ENCODE data around the gene TMEM272.

- TF ChIP-seq EZH2 (IDR thresholded peaks at IDR 0.05; ENCODE audit: borderline replicate concordance, low read depth, low read length, severe bottlenecking) = no peak
- TF ChIP-seq, protein P1, sequence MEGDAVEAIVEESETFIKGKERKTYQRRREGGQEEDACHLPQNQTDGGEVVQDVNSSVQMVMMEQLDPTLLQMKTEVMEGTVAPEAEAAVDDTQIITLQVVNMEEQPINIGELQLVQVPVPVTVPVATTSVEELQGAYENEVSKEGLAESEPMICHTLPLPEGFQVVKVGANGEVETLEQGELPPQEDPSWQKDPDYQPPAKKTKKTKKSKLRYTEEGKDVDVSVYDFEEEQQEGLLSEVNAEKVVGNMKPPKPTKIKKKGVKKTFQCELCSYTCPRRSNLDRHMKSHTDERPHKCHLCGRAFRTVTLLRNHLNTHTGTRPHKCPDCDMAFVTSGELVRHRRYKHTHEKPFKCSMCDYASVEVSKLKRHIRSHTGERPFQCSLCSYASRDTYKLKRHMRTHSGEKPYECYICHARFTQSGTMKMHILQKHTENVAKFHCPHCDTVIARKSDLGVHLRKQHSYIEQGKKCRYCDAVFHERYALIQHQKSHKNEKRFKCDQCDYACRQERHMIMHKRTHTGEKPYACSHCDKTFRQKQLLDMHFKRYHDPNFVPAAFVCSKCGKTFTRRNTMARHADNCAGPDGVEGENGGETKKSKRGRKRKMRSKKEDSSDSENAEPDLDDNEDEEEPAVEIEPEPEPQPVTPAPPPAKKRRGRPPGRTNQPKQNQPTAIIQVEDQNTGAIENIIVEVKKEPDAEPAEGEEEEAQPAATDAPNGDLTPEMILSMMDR (IDR thresholded peaks at IDR 0.05; ENCODE audit: extremely low read depth in 1 of 2, insufficient read depth in 1 of 2, low read depth in 1 of 2, low read length in 2 of 2) = no peak
- TF ChIP-seq POLR2A (IDR thresholded peaks at IDR 0.05; ENCODE audit: low read depth, low read length) = no peak
- no peak for TF ChIP-seq MYC (IDR thresholded peaks at IDR 0.05; ENCODE audit: low read depth, low read length)
- TF ChIP-seq POLR2AphosphoS5 (IDR thresholded peaks at IDR 0.05; ENCODE audit: insufficient read depth, low read depth, low read length) = no peak
- TF ChIP-seq JUN (IDR thresholded peaks at IDR 0.05; ENCODE audit: borderline replicate concordance, insufficient read depth, insufficient read length, low read depth) = no peak
- TF ChIP-seq GATA2 (IDR thresholded peaks at IDR 0.05; ENCODE audit: insufficient read depth, insufficient read length, low read depth, low read length) = no peak
Measured at GRCh38 chr13:51786425-51787265, 58.3 kb downstream of the TMEM272 start.

All from endothelial cell of umbilical vein (primary cell).